HEK293T (cell line): ENCODE data around the gene RNLS.

ENCODE experiments used
- ARNT ChIP-seq: fragments of 450-650 bp; IDR thresholded peaks from 2 replicates; pipeline ENCODE4 v1.6.1; 2017; ENCODE audit warnings: mild to moderate bottlenecking
- BHLHE40 ChIP-seq: fragments of 450-650 bp; IDR thresholded peaks from 2 replicates; pipeline ENCODE4 v1.6.1; 2016; ENCODE audit warnings: mild to moderate bottlenecking, moderate library complexity, borderline replicate concordance
- ELF4 ChIP-seq: fragments of 450-650 bp; IDR thresholded peaks from 2 replicates; pipeline ENCODE4 v1.6.1; 2017; ENCODE audit warnings: antibody characterized with exemption
- FOXM1 ChIP-seq: fragments of 450-650 bp; IDR thresholded peaks from 2 replicates; pipeline ENCODE4 v1.6.1; 2017; ENCODE audit warnings: mild to moderate bottlenecking, borderline replicate concordance
- NFRKB ChIP-seq: fragments of 450-650 bp; IDR thresholded peaks from 2 replicates; pipeline ENCODE4 v1.6.1; 2016; ENCODE audit warnings: mild to moderate bottlenecking, moderate library complexity
- SP1 ChIP-seq: fragments of 450-650 bp; IDR thresholded peaks from 2 replicates; pipeline ENCODE4 v1.6.1; 2017
- TARDBP ChIP-seq: fragments of 450-650 bp; IDR thresholded peaks from 2 replicates; pipeline ENCODE4 v1.6.1; 2016

- TF ChIP-seq BHLHE40 (no peak), FOXM1 (no peak), ELF4 (no peak), SP1 (no peak), NFRKB (no peak), TARDBP (no peak), ARNT (no peak)
Measured at GRCh38 chr10:88347597-88348304, 235.4 kb downstream of the RNLS start.
